Transverse colon (tissue), 4 donors: ENCODE data around the gene CAPN5. TPM values are rescaled to one million over a fixed set of nuclear protein-coding genes. Genes with fewer than 3 reads are reported as not detected.

Experiments
- DNase-seq: peaks from one replicate; pipeline ENCODE4 v3.0.0-alpha.2; 2019
- H3K27ac ChIP-seq, 4 donors: fragments of 200-600 bp; sonication (generic); 2 replicates each; pipeline ENCODE4 v1.5.1; 2016 to 2018; ENCODE audit warnings: inconsistent platforms in 4 of 4
- H3K27me3 ChIP-seq: fragments of 200-600 bp; sonication (generic); 2 replicates; pipeline ENCODE4 v1.5.1; 2017; ENCODE audit warnings: inconsistent platforms
- H3K36me3 ChIP-seq, 4 donors: fragments of 200-600 bp; sonication (generic); 2 replicates each; pipeline ENCODE4 v1.5.1; 2017 to 2019; ENCODE audit warnings: inconsistent platforms in 4 of 4
- H3K4me1 ChIP-seq, 4 donors: fragments of 200-600 bp; sonication (generic); 2 replicates each; pipeline ENCODE4 v1.5.1; 2017 to 2020; ENCODE audit warnings: inconsistent platforms in 4 of 4
- H3K4me3 ChIP-seq, 4 donors: fragments of 200-600 bp; sonication (generic); 1 replicate in 1 of 4; 2 replicates in 3 of 4; pipeline versions ENCODE4 v1.5.1 to v1.6.1; 2017 to 2019; ENCODE audit warnings: inconsistent platforms in 4 of 4
- H3K9me3 ChIP-seq, 2 donors: fragments of 200-600 bp; sonication (generic); 2 replicates each; pipeline ENCODE4 v1.5.1; 2017 to 2019; ENCODE audit warnings: inconsistent platforms in 2 of 2
- CTCF ChIP-seq, 5 experiments: fragments of 200-600 bp in 3 of 5; fragments of 450-650 bp in 2 of 5; sonication (generic) in 3 of 5; IDR thresholded peaks; 1 replicate in 2 of 5; 2 replicates in 3 of 5; pipeline ENCODE4 v1.5.1; 2016 to 2017; ENCODE audit warnings: antibody characterized with exemption in 5 of 5, inconsistent platforms in 3 of 5, mild to moderate bottlenecking in 2 of 5, moderate library complexity in 1 of 5
- EP300 ChIP-seq: sonication (generic); formaldehyde crosslinking; IDR thresholded peaks from one replicate; pipeline ENCODE4 v1.6.1; 2017; ENCODE audit warnings: antibody characterized with exemption, low read depth
- POLR2A ChIP-seq: fragments of 450-650 bp; IDR thresholded peaks from one replicate; pipeline ENCODE4 v1.6.1; 2016; ENCODE audit warnings: antibody characterized with exemption, mild to moderate bottlenecking, moderate library complexity
- POLR2AphosphoS5 ChIP-seq, 3 donors: sonication (generic); formaldehyde crosslinking; IDR thresholded peaks; one replicate each; pipeline ENCODE4 v1.6.1; 2016; ENCODE audit warnings: antibody characterized with exemption in 3 of 3
- WGBS, 2 donors: methylation state at CpG; one replicate each; pipeline ENCODE4 v1.1.5; 2018; ENCODE audit warnings: low coverage in 1 of 2; 5-methylcytosine and 5-hydroxymethylcytosine counted together
- in situ Hi-C, 4 donors: fragments of 200-750 bp; cut with MboI; loops; one replicate each; pipeline versions ENCODE4 v1.15.0 to v1.15.1; 2017; ENCODE audit warnings: low sequenced_read_pairs in 3 of 4, low pct_ligation_motif_present in 1 of 4, low pct_unique_long_range_greater_than_20kb in 1 of 4
- intact Hi-C: fragments of 100-400 bp; cut with DNase I; formaldehyde crosslinking; loops from one replicate; pipeline ENCODE4 v1.15.1; 2023; ENCODE audit warnings: low total_unique reads
- total RNA-seq, 4 donors: library from RNA; depleted of rRNA; stranded (reverse); fragments of >200 nt; gene quantifications; one replicate each; pipeline ENCODE4 v1.1.0, GENCODE V29; 2016

The CAPN5 gene
- total RNA-seq, 4 donors from 2014 or later = 210 to 290 (median 214) TPM

GRCh38 chr11:77069336-77069968 lies 2.7 kb downstream of the CAPN5 start:
- Histone ChIP-seq H3K27me3 (no peaks in the 10 kb centered on the region), H3K36me3 (no peaks in the 10 kb centered on the region), H3K27ac (peak overlapping the region; percentile 92 to 96 (median 94)), H3K9me3 (no peaks in the 10 kb centered on the region), H3K4me1 (peaks cover 38 to 84% (median 69%) of the 10 kb centered on the region in 4 donors), H3K4me3 (peak overlapping the region in 1 of 4 donors; percentile 83)
- 55 to 63% methylated on average over 3 to 6 of the region's 6 CpGs for WGBS, 2 donors
- TF ChIP-seq POLR2AphosphoS5 (IDR thresholded peaks at IDR 0.05) (no peak), POLR2A (no peak), EP300 (no peak), CTCF (IDR thresholded peaks at IDR 0.05) (no peak)
- intact Hi-C loops = no loop called here
- DNase-seq = peak; percentile 7
- in situ Hi-C loops = no loop called here

GRCh38 chr11:77069969-77070582 lies 3.3 kb downstream of the CAPN5 start:
- intact Hi-C loops = no loop called here
- WGBS, 2 donors = 82 to 93% methylated on average over 3 to 7 of the region's 8 CpGs
- peak overlapping the region; percentile 93 to 96 (median 96) for H3K27ac ChIP-seq

GRCh38 chr11:77071077-77071476 lies 4.3 kb downstream of the CAPN5 start:
- TF ChIP-seq CTCF (IDR thresholded peaks at IDR 0.05) (no peak), POLR2AphosphoS5 (IDR thresholded peaks at IDR 0.05) (no peak), POLR2A (no peak), EP300 (no peak)
- Histone ChIP-seq H3K4me1 (peaks cover 45 to 85% (median 73%) of the 10 kb centered on the region in 4 donors), H3K9me3 (no peaks in the 10 kb centered on the region), H3K27ac (peak overlapping the region; percentile 93 to 96 (median 96)), H3K4me3 (no peak overlapping the region), H3K36me3 (no peaks in the 10 kb centered on the region), H3K27me3 (no peaks in the 10 kb centered on the region)
- intact Hi-C loops = no loop called here
- DNase-seq = peak; percentile 7
- in situ Hi-C loops = no loop called here
- WGBS, 2 donors = 76% methylated on average over 6 of the region's 7 CpGs; no CpG with 5 or more reads in 1 of the 2 donors

More at GRCh38 chr11:77069969-77070582, 3.3 kb downstream of the CAPN5 start:
- no peaks in the 10 kb centered on the region for H3K27me3 ChIP-seq
- DNase-seq = peak; percentile 7
- no peak overlapping the region for H3K4me3 ChIP-seq
- H3K4me1 ChIP-seq = peaks cover 44 to 87% (median 75%) of the 10 kb centered on the region in 4 donors
- H3K36me3 ChIP-seq = no peaks in the 10 kb centered on the region
- TF ChIP-seq CTCF (IDR thresholded peaks at IDR 0.05) = no peak
- no peak for TF ChIP-seq POLR2A
- TF ChIP-seq POLR2AphosphoS5 (IDR thresholded peaks at IDR 0.05) = no peak
- no peaks in the 10 kb centered on the region for H3K9me3 ChIP-seq
- in situ Hi-C loops = no loop called here

- no peaks in the 10 kb centered on the region for H3K36me3 ChIP-seq
- H3K9me3 ChIP-seq = no peaks in the 10 kb centered on the region
- no peaks in the 10 kb centered on the region for H3K27me3 ChIP-seq
- DNase-seq = peak; percentile 25
- peak overlapping the region; percentile 93 to 96 (median 96) for H3K27ac ChIP-seq
- peaks cover 45 to 89% (median 72%) of the 10 kb centered on the region in 4 donors for H3K4me1 ChIP-seq
- no peak overlapping the region for H3K4me3 ChIP-seq
- in situ Hi-C loops (no loop called here), intact Hi-C loops (no loop called here)
- 53 to 68% methylated on average over 4 to 15 of the region's 15 CpGs for WGBS, 2 donors
- TF ChIP-seq POLR2AphosphoS5 (IDR thresholded peaks at IDR 0.05) (no peak), CTCF (IDR thresholded peaks at IDR 0.05) (no peak), EP300 (no peak), POLR2A (no peak)
Measured at GRCh38 chr11:77071671-77072605, 5.2 kb downstream of the CAPN5 start.
